PFSK-1 (cell line): Measurements from ENCODE around the gene PRKCE.

Experiments used
- FOXP2 ChIP-seq: optimal IDR thresholded peaks from 2 replicates; pipeline ENCODE3; 2011; ENCODE audit warnings: borderline replicate concordance, control low read depth, inconsistent platforms; ENCODE audit not compliant: insufficient read depth; ENCODE audit errors: extremely low read length, extremely low read depth
- POLR2AphosphoS5 ChIP-seq: IDR thresholded peaks from 2 replicates; pipeline ENCODE4 v1.6.1; 2012; ENCODE audit warnings: low read depth, mild to moderate bottlenecking, control low read depth, low read length, moderate library complexity
- SIN3A ChIP-seq: IDR thresholded peaks from 2 replicates; pipeline ENCODE4 v1.6.1; 2012; ENCODE audit warnings: mild to moderate bottlenecking, low read length, moderate library complexity, borderline replicate concordance; ENCODE audit not compliant: insufficient read depth
- TAF1 ChIP-seq: IDR thresholded peaks from 2 replicates; pipeline ENCODE4 v1.6.1; 2012; ENCODE audit warnings: low read length, control low read depth, borderline replicate concordance; ENCODE audit not compliant: insufficient read depth
- TF ChIP-seq, protein P1 (sequence below), 2 experiments: IDR thresholded peaks; 2 replicates each; pipeline versions ENCODE4 v1.6.1 to v1.8.0; 2011 to 2012; ENCODE audit warnings: low read depth in 2 of 2, low read length in 2 of 2, control low read depth in 1 of 2, inconsistent platforms in 1 of 2, mild to moderate bottlenecking in 1 of 2, moderate library complexity in 1 of 2; ENCODE audit not compliant: insufficient read depth in 1 of 2

The PRKCE gene

DNA sequence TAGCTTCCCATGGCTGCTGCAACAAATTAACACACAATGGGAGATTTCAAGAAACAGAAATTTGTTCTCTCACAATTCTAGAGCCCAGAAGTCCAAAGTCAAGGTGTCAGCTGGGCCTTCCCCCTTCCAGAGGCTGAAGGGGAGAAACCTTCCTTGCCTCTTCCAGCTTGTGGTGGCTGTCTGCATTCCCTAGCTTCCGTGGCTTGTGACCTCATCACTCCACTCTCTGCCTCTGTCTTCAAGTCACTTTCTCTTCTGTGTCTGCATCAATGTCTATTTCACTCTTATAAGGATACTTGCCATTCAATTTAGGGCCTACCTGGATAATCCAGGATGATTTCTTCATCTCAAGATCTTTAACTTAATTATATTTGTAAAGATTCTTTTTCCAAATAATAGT is 23.6 kb upstream of the PRKCE start:
- TF ChIP-seq, protein P1, sequence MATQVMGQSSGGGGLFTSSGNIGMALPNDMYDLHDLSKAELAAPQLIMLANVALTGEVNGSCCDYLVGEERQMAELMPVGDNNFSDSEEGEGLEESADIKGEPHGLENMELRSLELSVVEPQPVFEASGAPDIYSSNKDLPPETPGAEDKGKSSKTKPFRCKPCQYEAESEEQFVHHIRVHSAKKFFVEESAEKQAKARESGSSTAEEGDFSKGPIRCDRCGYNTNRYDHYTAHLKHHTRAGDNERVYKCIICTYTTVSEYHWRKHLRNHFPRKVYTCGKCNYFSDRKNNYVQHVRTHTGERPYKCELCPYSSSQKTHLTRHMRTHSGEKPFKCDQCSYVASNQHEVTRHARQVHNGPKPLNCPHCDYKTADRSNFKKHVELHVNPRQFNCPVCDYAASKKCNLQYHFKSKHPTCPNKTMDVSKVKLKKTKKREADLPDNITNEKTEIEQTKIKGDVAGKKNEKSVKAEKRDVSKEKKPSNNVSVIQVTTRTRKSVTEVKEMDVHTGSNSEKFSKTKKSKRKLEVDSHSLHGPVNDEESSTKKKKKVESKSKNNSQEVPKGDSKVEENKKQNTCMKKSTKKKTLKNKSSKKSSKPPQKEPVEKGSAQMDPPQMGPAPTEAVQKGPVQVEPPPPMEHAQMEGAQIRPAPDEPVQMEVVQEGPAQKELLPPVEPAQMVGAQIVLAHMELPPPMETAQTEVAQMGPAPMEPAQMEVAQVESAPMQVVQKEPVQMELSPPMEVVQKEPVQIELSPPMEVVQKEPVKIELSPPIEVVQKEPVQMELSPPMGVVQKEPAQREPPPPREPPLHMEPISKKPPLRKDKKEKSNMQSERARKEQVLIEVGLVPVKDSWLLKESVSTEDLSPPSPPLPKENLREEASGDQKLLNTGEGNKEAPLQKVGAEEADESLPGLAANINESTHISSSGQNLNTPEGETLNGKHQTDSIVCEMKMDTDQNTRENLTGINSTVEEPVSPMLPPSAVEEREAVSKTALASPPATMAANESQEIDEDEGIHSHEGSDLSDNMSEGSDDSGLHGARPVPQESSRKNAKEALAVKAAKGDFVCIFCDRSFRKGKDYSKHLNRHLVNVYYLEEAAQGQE (IDR thresholded peaks at IDR 0.05; ENCODE audit: insufficient read depth in 1 of 2, low read depth in 2 of 2, low read length in 2 of 2), result no peak
- TF ChIP-seq POLR2AphosphoS5 (no peak), FOXP2 (no peak), TAF1 (no peak), SIN3A (no peak)

DNA sequence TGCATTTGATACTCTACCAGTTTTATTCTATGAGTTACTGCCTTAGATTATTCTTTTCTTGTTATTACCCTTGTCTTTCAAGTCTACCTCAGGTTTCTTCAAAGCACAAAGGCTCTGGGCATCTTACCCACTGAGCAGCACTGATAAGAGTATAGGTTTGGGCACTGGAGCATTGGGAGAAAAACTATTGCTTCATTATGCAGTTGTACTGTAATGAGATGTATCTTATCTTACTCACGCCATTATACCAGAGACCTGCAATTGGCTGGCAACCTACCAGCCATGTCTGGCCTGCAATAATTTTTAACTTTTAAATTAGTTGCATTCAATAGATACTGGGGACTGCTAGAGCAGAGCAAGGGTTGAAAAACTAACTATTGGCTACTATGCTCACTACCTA is 21.5 kb upstream of the PRKCE start:
- TF ChIP-seq, protein P1 (IDR thresholded peaks at IDR 0.05; ENCODE audit: insufficient read depth in 1 of 2, low read depth in 2 of 2, low read length in 2 of 2), result no peak
- no peak for TF ChIP-seq TAF1
- TF ChIP-seq FOXP2, result no peak
- TF ChIP-seq POLR2AphosphoS5, result no peak
- no peak for TF ChIP-seq SIN3A

DNA sequence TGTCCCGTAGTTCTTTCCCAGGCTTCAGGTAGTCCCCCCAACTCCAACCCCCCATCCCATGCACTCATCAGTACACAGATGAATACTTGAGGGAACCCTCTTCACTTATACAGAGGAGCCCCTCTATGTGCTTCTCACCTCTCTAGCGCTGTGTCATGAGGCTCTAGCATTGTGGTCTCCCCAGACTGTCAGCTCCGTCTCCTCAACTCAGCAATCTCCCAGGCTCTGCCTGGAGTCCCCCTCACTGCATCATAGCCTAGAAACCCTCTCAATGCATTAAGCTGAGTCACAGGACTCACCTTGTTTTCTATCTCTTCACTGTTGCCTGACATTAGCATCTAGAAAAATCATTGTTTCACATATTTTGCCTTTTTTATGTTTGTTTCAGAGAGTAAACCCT is 20.2 kb upstream of the PRKCE start:
- TF ChIP-seq SIN3A (no peak), POLR2AphosphoS5 (no peak), TAF1 (no peak), FOXP2 (no peak)
- TF ChIP-seq, protein P1 (IDR thresholded peaks at IDR 0.05; ENCODE audit: insufficient read depth in 1 of 2, low read depth in 2 of 2, low read length in 2 of 2), result no peak

DNA sequence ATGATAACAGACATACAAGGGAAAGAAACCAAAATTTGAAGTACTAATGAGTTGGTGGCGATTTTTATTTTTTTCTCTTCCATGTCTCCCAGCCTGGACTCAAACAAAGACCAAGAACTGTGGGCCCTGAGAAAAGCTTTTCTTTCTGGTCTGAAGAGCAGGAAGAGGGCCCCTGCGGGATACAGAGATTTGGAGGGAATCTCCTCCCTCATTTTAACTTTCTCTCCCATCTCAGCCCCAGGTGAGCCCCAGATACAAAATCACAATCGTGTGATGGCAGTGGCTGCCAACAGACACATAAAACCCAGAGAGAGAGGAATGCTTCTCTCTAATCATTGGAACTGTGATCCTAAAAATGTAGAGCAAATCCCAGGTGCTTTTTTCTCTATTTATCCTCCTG is 19.5 kb upstream of the PRKCE start:
- TF ChIP-seq SIN3A, result no peak
- TF ChIP-seq FOXP2, result no peak

DNA sequence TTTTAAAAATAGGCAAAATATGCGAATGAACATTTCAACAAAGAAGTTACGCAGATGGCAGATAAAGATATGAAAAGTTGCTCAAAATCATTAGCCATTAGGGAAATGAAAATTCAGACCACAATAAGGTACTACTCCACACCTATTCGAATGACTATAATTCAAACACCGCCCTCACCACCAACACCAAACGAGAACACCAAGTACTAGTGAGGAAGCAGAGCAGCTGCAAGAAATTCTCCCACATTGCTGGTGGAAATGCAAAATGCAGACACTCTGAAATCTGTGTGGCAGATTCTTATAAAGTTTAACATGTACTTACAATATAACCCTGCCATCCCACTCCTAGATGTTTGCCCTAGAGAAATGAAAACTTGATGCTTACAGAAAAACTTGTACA is 17.3 kb upstream of the PRKCE start:
- TF ChIP-seq FOXP2 (no peak), POLR2AphosphoS5 (no peak), TAF1 (no peak), SIN3A (no peak)
- TF ChIP-seq, protein P1 (IDR thresholded peaks at IDR 0.05; ENCODE audit: insufficient read depth in 1 of 2, low read depth in 2 of 2, low read length in 2 of 2), result no peak
